A549 treated with RU486 at 1 μM for 4 hours (cell line): ENCODE results near the gene POFUT2. TPM values are rescaled to one million over a fixed set of nuclear protein-coding genes. Genes with fewer than 3 reads are reported as not detected.

Experiments
- total RNA-seq: library from RNA; stranded (reverse); fragments of 200-300 nt; extraction: Qiagen RNA extraction; gene quantifications from 5 replicates; pipeline ENCODE4 v1.2.3, GENCODE V29; 2022; ENCODE audit warnings: low read depth

Gene POFUT2, protein sequence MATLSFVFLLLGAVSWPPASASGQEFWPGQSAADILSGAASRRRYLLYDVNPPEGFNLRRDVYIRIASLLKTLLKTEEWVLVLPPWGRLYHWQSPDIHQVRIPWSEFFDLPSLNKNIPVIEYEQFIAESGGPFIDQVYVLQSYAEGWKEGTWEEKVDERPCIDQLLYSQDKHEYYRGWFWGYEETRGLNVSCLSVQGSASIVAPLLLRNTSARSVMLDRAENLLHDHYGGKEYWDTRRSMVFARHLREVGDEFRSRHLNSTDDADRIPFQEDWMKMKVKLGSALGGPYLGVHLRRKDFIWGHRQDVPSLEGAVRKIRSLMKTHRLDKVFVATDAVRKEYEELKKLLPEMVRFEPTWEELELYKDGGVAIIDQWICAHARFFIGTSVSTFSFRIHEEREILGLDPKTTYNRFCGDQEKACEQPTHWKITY
- total RNA-seq: 18.0 to 24.3 TPM (median 21.0 TPM) in 5 replicates

DNA sequence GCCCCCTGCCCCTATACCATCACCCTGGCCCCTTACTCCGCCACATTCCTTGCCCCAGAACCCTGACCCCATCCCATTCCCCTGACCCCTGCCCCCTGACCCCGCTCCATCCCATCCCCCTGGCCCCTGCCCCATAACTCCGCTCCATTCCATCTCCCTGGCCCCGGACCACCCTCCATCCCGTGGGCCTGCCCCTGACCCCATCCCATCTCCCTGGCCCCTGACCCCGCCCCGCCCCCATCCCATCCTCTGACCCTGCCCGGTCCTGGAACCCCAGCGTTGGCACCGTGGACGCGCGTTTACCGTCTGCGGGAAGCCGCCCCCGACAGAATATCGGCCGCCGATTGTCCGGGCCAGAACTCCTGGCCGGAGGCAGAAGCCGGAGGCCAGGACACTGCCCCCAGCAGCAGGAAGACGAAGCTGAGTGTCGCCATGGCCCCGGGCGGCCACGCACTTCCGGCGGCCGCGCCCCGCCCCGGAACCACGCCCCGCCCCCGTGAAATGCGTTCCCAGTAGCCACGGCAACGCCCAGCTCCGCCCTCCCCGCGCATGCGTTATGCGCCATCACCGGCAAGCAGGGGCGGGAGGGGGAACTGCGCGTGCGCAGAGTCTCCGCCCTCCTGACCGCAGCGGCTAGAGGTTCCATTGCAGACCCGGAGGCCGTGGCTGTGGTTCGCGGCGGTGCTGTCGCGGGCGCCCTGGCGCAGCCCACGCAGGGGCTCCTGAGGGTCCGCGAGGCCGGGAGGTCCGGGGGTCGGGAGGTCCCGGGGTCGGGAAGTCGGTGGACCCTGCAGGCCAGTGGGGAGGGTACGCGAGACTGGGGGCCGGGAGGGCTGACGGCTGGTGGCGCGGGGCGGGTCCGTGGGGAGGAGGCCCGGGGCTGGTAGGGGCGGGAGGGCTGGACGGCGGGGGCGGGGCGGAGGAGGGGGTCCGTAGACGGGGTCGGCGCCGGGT is at the start of gene POFUT2:
Gene POFUT2, minus strand, starts transcription at position 458 of the 954 bp plus-strand sequence. Its CDS starts 24 bp downstream, at position 434.

Other genes starting within 250 kb of the POFUT2 start
- gene ADARB1, start 213.3 kb downstream of the POFUT2 start, total RNA-seq: 4.4 to 7.9 TPM (median 5.0 TPM) in 5 replicates
- 123 to 173 TPM (median 137 TPM) in 5 replicates for gene COL18A1, start 117.3 kb upstream of the POFUT2 start, total RNA-seq